Germinal center (tissue), 1 donor: ENCODE results near the gene KRT37.
"Not testable (repeated sequence)": the region's sequence is repeated elsewhere in the genome, so short reads cannot be mapped to it uniquely, and the experiment has no call there.

Source experiments
- DNase-seq: peaks from one replicate; pipeline ENCODE4 v3.0.0; 2012; ENCODE audit warnings: mixed read lengths, low spot score

Gene KRT37

DNA sequence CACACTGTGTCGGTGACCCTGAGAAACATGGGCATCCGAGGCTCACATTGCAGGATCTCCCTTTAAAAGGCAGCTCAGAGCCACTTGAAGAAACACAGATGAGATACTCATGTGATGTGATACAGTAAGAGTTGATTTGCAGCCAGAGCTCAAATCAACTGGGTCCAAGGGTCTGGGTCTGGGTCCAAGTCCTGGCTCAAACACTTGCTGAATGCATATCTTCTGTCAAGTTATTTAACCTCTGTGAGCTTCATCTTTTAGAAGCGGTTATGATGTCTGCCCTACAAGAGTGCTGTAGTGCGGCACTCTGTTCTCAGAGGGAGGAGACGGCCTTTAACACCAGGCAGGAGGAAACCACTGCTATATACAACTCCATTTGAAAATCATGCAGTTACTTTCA lies 10.0 kb upstream of the KRT37 start:
- DNase-seq: no peak

GRCh38 chr17:41434005-41434404 lies 9.6 kb upstream of the KRT37 start:
- DNase-seq: no peak

- DNase-seq: no peak
Measured at GRCh38 chr17:41433586-41433985, 9.2 kb upstream of the KRT37 start.

GRCh38 chr17:41430376-41430775 lies 6.0 kb upstream of the KRT37 start:
- not testable (repeated sequence) for DNase-seq

- no peak for DNase-seq
Measured at GRCh38 chr17:41429667-41430066, 5.3 kb upstream of the KRT37 start.

- no peak for DNase-seq
Measured at GRCh38 chr17:41428591-41429291, 4.4 kb upstream of the KRT37 start.

DNA sequence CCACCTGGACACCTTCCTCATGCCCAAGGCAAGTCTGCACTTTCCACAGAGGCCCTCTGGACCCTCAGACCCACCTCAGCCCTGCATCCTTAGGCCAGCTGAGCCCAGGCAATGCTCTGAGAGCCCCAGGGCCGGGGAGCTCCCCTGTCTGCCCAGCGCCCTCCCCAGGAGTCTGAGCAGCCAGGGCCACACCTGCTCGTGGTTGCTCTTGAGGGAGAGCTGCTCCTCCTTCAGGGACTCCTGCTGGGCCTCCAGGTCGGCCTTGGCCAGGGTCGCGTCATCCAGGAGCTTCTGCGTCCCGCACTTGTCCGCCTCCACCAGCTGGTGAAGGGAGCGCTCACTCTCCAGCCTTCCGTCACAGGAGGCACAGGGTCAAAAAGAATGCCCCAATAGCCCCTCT lies 1.8 kb downstream of the KRT37 start:
- not testable (repeated sequence) for DNase-seq

GRCh38 chr17:41421617-41422016 lies 2.8 kb downstream of the KRT37 start:
- no peak for DNase-seq

- DNase-seq: no peak
Measured at GRCh38 chr17:41421116-41421515, 3.3 kb downstream of the KRT37 start.

DNA sequence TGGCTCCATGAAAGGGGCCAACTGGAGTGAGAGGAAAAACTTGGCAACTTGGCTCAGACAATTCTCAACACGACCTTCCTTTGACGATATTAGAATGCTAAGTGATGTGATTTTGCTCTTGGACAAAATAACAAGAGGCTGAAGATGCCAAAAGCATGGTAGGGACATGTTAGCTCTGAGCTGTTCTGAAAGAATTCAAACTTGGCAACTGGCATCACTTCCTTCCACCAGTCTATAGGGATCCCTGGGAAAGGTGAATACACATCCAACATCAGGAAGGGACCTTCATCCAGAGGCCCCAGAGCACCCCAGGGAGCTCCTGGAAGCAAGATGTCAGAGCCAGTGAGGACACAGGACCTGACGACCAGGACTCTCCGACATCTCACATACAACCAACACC lies 4.3 kb downstream of the KRT37 start:
- DNase-seq: no peak

- DNase-seq: no peak
Measured at GRCh38 chr17:41419716-41420115, 4.7 kb downstream of the KRT37 start.

- DNase-seq: no peak
Measured at GRCh38 chr17:41418116-41418860, 6.1 kb downstream of the KRT37 start.

DNA sequence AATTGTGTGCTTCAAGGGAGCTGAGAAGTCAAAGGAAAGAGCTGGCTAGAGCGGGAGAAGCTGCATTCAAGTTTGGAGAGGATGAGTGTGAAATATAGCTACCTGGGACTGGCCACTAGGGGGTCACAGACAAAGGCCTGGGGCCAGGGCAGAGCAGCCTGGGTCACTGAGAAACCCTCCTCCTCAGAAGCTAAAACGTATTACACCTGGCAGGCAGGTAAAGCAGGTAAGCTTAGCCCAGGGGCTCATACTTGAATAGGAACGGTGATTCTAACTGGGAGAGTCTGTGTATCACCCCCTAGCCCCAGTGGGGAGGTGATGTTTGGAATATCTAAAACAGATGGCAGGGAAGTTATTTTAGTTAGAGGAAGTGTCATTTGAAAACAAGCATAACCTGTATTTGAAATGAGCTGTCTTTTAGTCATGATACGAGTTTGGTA lies 6.8 kb downstream of the KRT37 start:
- peak; percentile 45 for DNase-seq

DNA sequence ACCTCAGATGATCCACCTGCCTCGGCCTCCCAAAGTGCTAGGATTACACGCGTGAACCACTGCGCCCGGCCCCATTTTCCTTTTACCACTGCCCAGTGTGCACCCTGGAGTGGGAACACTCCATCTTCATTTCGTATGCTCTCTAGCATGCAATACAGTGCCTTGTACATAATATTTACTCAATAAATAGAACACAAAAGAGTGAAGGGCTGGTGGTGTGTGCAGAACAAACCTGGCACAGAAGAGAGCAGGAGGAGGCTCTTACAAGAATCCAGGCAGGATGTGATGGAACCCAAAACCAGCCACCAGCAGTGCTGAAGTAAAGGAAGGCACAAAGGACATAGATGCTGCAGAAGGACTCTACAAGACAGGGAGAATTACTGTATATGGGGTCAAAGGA lies 7.3 kb downstream of the KRT37 start:
- no peak for DNase-seq

- DNase-seq: no peak
Measured at GRCh38 chr17:41416479-41416878, 7.9 kb downstream of the KRT37 start.

DNA sequence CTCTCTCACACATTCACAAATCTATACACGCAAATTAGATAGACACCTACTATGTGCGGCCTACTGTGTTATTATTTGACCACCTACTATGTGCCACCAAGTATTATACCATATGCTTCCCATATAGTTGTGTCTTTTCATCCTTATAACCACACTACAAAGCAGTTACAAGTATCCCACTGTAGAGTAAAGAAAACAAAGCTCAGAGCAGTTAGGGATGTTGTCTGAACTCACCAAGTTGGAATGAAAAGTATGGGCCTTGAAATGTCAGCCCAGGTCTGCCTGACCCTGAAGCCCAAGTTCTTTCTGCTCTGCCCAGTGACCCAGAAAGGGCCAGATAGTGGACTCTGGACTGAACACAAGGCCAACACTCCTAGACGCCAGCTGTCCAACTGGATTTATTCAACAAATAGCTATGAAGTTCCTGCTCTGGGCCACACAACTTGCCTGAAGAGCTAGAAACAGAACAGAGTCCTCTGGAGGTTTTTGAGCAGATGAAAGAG lies 8.5 kb downstream of the KRT37 start:
- no peak for DNase-seq

GRCh38 chr17:41415411-41415810 lies 9.0 kb downstream of the KRT37 start:
- no peak for DNase-seq

GRCh38 chr17:41413982-41414381 lies 10.4 kb downstream of the KRT37 start:
- DNase-seq: no peak

DNA sequence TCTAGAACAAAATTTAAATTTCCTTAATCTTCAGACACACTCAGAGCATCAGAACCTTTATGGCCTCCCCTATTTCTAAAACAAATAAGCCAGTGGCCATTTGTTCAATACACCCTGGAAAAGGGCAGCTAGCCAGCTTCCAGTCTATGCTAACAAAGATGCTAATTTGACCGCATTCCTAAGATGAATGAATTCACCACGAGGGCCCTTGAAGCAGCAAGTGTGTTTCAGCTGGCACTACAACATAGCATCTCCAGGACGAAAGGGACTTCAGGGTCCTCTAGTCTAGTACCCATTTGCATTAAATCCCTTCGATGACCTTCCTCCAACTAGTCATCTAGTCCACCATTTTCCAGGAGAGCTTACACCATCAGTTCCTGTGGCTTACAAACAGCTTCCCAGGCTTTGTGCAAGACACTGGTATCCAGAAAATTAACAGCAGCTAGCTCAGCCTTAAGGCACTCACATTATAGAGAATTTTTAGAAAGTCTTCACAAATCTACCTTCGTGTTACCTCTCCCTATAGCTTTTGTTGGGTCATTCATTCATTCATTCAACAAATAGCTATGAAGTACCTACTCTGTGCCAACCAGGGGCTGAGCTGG lies 10.9 kb downstream of the KRT37 start:
- DNase-seq: no peak

GRCh38 chr17:41411072-41411840 lies 13.1 kb downstream of the KRT37 start:
- DNase-seq: no peak

DNA sequence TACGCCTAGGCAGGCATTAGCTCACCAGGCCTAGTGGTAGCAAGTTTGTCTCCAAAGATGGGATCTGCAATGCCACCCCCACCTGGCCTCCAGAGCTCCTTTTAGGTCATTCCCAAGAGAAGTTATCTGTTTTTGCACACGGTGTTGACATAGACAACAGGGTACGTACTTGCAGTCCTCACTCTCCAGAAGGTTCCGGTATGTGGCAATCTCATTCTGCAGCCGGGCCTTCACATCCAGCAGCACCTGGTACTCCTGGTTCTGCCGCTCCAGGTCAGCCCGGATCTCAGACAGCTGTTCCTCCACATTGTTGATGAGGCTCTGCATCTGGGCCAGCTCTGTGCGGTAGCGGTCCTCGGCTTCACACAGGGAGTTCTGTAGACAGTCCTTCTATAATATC lies 17.2 kb downstream of the KRT37 start:
- no peak for DNase-seq

- DNase-seq: no peak
Measured at GRCh38 chr17:41406205-41406604, 18.2 kb downstream of the KRT37 start.
